GM21576 (cell line): Measurements from ENCODE around the gene BMP6.
A peak's percentile ranks its signal among the peaks of the same experiment; 100 is the strongest.
"Not testable (repeated sequence)": the region's sequence is repeated elsewhere in the genome, so short reads cannot be mapped to it uniquely, and the experiment has no call there.

Experiments used
- ATAC-seq: cut with Tn5 transposase; IDR thresholded peaks from one replicate; pipeline ENCODE4 v1.9.1; 2021; ENCODE audit warnings: mild to moderate bottlenecking, moderate library complexity; ENCODE audit not compliant: unreplicated experiment

BMP6 gene

DNA sequence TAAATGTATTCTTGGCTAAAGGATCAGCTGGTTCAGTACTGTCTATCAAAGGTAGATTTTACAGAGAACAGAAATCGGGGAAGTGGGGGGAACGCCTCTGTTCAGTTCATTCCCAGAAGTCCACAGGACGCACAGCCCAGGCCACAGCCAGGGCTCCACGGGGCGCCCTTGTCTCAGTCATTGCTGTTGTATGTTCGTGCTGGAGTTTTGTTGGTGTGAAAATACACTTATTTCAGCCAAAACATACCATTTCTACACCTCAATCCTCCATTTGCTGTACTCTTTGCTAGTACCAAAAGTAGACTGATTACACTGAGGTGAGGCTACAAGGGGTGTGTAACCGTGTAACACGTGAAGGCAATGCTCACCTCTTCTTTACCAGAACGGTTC, 154.8 kb downstream of the BMP6 start:
- ATAC-seq, result no peak

DNA sequence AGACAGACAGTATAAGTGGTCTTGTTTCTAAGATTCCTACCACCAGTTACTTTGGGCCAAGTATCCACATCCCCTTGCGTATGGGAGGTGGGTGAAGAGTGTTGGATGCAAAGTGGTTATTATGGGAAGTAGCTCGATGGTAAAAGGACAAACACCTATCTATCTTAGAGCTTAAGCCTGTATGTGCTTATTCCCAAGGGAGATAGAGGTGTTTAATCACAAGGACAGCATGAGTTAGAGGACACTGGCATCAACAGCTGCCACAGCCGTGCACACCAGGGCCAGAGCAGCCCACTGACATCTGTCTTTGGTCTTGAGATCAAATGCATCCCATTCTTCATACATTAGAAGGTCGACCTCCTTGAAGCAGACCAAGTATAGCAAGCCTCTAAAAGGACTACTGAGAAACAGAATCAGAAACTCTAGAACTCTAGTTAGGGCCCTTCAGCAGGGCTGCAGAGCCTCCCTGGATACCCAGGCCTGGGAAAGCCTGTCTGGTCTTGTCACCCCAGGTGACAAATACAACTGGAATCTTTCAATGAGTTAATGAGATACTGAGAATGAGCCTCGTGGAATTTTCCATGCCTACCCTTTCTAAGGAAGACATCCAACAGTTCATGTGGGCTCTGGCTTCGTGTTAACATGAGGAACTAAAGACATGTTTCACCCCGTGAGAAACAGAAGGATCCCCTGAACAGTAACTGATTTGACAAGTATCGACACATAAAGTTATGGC, 156.0 kb downstream of the BMP6 start:
- no peak for ATAC-seq

DNA sequence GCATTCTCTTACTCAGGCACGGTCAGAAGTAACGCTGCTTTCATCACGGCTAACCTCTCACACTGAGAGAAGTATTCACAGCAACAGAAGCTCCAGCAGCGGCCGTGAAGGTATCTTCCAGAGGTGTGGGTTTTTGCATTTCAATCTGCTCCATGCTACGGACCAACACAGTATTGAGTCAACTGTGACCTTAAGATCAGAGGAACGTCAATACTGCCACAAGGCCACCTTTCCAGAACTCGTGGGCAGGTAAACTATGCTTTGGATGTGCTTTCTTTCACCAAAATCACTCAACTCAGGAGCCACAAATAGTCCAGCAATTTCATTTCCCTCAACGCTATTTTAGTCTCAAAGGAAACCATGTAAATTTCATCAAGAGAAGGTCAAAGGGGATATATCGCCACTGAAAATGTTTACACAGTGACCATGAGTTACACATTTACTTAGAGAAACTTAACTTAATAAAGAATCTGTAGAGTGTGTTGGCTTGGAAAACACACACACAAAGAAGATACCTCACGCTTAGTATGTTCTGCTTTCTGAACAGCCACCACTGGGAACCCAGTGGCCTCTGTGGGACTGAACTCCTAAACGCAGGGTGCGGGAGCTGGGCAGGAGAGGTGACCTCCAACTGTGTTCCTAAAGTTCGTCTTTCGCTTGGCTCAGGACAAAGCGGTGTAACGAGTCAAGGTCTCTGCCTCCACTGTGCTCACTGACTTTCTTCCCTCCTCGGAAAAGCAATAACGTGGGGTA, 156.8 kb downstream of the BMP6 start:
- ATAC-seq, result no peak

DNA sequence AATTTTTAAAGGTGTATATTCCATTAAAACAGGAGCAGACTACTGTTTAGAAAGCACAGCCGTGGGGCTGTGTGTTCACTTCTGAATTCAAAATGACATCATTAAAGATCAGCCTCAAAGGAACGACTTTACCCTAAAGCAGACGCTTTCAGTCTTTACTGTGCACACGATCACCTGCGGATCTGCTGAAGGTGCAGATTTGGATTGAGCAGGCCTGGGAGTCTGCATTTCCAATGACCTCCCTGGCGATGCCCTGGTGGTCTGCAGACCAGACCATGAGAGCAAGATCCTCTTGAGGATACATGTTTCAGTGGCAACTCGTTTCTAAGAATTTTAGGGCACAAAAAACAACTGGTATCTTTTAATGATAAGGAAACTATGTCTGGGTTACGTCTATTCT, 157.5 kb downstream of the BMP6 start:
- no peak for ATAC-seq

DNA sequence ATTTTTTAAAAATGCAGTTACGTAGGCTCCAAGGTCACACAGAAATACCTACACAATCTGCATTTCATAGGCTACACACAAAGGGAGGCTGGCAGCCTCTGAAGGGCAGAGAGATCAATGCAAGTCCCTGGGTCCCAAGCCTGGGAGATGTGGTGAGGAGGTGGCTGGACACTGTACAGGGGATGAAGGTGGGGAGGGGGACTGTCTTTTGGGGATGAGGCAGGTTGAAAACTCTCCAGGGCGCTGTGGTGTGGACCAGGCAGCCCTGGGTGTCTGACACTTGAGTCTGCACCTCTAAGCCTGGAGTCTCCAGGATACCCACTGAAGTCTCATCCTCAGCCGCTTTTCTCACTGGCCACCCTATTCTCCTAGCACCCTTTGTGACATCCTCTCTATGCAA, 160.2 kb downstream of the BMP6 start:
- no peak for ATAC-seq

DNA sequence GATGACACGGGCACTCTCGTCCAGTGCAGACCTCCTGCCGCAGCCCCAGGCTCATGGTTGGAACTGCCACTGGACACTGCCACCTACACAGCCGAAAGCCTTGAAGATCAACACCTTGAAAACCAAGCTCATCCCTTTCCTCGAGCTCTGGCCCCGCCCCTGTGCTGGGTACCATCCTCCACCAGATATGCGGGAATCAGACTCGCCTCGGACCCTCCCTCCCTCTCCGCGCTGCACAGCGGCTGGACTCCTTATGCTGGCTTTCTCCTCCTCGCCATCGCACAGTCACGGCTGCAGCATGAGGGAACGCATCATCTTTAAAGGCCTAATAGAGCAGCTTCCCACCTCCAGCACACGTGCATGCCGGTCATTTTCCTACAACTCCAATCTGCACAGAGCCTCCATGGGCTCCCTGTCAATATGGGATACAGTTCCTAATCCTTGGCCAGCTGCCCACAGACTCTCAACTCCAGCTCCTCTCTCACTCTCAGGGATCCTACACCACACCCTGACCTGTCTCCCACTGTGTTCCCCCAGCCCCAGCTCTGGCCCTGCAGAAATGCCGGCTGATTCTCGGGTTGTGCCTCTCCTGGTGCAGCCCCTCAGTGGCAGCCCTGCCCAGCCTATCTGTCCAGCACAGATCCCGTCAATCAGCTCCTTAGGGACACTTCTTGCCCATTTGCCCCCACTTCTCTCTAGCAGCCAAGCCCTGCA, 161.5 kb downstream of the BMP6 start:
- no peak for ATAC-seq

DNA sequence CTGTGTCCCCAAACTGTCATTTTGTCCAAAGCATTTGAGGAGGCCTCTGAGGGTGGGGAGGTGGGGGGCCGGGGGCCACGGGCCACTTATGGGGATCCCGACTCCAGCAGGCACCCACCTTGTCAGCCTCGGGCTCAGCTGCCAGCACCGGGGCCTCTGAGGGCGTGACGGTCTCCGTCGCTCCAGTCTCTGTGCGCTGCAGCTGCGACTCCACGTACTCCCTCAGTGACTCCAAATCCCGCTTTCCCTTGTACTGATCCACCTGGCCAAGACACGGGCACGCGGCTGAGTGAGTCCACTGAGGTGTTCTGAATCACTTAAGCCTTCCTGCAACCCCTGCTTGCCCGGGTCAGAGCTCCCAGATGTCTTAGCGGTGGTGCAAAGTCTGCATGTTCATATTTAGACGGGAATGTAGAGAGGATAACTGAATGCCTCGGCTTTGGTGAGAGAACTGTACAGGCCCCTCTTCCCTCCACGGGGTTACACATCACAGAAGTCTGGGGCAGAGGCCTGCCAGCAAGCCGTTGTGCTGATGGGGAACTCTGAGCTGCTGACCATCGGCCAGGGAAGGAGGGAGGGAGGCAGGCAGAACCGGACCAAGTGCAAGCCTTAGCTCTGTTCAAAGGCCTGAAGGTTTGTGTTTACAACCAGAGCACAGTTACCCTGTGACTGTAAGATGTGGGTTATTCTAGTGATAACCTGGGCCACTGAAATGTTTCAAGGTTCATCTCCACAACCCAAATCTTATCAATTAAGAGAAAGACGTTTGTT, 162.9 kb downstream of the BMP6 start:
- no peak for ATAC-seq

DNA sequence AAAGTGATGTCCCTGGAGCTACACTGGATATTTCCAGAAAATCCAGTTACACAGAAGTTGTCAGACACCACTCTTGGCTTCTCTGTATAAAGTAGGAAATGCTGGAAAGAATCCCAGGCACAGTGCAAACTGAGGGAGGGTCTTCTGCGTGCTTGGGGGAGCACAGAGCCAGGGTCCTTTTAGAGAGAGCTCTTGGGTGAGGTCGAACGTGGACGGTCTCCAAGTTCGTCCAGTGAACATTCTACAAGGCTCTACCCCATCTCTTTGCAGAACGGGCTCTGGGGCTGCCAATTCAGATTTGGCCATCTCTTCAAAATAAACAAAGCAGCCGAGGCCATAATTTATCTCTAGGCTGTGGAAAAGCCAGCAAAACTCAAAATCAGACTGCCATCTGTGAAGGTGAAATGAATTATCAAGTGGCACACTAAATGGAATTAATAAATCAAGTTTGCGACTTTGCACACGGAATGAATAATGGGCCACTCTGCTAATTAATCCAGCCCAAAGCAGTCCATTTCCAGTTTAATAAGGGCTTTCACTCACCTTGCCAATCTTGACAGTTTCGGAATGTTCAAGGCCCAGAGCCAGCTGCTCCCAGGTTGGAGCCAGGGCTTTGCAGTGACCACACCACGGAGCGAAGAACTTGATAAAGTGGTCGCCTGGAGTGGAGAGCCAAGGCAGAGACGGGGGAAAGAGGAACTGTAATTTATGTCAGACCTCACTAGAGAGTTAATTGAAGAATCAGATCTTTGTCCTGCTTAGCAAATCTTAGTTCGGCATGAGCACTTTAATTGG, 165.4 kb downstream of the BMP6 start:
- no peak for ATAC-seq

DNA sequence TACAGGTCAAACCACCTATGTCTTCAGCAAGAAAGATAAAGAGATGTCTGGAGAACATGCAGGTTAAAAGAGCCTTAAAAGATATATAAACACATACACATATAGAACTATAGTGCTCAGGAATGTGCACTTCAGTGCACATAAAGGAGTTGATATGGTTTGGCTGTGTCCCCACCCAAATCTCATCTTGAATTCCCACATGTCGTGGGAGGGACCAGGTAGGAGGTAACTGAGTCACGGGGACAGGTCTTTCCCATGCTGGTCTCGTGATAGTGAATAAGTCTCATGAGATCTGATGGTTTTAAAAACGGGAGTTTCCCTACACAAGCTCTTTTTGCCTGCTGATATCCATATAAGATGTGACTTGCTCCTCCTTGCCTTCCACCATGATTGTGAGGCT, 166.5 kb downstream of the BMP6 start:
- ATAC-seq, result not testable (repeated sequence)

DNA sequence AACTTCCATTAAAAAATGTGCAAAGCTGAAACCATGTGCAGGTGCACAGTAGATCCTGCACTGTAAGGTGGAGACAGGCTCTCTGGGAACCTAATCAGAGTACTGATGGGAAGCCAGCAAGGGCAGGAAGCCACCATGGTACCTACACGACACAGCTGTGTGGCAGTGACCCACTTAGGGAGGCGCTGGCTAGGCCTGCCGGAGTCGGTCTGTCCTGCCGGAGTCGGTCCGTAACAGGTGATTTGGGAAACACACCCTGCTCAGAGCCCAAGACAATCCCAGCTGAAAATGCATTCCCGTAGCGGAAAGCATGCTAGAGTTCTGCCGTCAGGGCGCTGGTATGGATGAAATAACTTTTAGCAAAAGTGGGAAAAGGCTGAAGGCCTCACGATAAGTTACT, 167.4 kb downstream of the BMP6 start:
- ATAC-seq, result no peak

DNA sequence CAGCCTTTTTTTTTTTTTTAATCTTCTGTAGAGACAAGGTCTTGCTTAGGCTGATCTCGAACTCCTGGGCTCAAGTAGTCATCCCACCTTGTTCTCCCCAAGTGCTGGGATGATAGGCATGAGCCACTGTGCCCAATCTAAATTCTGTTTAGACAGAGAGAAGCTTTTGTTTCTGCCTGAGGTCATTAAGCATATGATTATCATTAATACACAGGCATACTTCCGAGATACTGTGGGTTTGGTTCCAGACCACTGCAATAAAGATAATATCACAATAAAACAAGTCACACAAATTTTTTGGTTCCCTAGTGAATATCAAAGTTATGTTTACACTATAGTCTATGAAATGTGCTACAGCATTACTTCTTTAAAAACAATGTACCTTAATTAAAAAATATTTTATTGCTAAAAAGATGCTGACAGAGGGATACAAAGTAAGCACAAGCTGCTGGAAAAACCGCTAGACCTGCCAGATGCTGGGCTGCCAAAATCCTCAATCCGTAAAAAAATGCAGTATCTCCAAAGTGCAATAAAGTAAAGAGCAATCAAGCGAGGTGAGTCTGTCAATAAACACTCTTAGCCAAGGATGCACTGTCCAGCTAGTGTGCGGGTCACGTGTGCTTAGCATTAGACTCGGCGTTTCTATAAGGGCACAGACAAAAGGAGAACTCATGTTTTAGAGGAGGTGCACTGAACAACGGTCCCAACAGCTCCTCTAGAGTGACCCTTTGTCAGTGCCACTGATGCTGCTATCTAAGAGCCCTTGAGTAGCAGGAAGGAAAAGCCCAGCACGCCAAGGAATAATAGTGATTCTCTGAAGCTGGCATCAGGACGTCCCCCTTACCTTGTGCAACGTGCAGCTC, 168.6 kb downstream of the BMP6 start:
- ATAC-seq, result no peak

DNA sequence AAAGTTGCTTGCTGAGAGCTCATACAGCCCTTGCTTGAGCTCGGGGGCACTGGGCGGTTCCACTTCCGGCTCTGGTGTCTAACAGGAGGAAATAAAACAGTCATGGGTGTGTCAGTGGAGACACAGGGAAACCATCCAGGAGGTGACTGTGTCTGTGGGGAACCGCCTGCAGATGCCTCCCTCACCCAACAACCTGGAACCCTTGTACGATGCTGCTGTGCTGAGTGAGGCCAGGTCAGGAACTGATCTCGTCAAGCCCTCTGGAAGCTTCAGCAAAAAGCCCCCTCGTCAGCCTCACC, 169.2 kb downstream of the BMP6 start:
- no peak for ATAC-seq

DNA sequence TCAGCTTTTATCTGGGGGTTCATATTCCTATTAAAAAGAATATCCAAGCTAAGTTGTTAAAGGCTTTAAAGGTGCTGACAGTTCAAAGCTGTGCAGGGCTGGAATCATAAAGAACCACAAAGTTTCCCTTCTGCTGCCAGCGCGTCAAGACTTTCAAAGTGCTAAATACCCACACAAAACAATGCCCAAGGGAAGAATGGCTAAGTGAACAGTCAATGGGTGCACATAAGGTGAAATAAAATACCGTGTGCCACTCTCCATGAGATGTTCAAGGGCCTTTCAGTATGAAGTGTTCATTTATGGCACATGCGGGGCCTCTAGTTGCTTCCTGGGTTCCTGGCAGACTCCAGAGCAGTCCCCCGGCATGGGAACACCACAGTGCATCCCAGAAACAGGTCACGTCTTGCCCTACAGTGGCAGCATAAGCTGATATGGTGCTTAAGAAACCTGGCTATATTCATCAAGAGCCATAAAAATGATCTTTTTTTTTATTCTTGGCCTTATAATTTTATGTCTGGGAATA, 170.6 kb downstream of the BMP6 start:
- no peak for ATAC-seq

DNA sequence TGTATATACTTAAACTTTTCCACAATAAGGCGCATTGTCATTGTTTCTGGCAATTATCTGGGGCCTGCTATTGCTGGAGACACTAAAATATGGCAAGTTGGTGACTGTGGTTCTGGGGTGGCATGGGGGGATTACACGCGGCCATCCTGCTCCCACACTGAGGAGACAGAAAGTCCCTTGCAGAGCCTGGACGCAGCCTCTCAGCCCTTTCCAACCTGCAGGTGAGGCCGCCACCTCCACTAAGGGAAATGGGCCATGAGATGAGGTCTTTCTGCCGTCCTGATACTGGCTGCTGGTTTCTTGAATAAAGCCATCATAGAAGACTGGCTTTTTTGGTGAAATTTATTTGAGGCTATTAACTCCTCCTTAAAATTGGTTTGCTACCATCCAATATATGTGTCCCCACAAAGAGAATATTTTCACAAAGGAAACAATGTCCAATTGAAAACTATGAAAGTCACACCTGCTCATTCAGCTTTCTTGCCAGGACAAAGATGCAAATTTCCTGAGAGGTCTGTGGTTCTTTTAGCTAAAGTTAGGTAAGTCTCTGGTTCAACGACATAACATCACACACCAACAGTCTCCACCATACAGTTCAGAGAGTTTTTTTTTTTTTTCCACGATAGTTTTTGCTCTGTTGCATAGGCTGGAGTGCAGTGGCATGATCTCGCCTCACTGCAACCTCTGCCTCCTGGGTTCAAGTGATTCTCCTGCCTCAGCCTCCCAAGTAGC, 171.7 kb downstream of the BMP6 start:
- ATAC-seq, result peak; percentile 65

DNA sequence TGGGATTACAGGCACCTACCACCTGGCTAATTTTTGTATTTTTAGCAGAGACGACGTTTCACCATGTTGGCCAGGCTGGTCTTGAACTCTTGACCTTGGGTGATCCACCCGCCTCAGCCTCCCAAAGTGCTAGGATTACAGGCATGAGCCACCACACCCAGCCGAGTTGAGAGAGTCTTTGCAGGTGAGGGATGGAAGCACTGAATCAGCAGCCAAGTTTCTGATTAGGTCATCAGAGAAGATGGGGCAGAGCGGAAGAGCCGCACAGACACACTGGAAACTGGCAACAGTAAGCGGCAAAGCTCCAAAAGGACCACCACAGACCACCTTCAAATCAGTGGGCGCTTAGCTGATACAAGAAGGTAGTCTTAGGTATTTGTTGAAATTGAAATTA, 172.3 kb downstream of the BMP6 start:
- ATAC-seq, result not testable (repeated sequence)

DNA sequence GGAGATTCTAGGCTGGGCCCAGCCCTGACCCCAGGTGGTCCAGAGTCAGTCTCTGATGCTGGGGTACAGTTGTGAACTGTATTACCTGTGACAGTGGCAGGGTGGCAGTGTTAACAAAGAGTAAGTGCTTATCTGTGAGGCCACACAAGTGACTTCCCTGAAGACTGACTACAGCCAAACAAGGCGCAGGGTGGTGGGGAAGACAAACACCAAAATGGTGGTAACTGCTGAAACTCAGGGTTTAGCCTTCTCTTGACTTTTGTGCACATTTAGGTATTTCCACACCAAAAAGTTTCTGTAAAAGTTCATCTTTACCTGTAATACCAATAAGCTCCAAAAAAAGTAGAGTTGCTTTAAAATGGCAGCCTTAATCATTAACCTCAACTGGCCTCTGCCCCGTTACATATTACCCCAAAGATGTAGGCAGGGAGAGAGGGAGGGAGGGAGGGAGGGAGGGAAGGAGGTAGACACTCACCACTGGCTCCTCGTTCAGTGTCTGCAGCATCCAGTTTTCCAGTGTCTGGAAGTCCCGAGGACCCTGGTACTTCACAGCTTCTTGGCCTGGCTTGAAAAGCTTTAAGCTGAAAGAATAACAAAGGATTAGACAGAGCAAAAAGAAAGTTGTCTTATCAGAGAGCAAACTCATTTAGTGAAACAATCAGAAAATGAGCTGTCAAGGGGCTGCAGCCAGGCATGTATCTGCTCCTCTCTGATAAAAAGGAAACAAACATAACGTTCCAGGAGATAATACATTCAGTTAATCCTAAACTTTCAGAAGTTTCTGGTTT, 173.4 kb downstream of the BMP6 start:
- peak; percentile 35 for ATAC-seq

DNA sequence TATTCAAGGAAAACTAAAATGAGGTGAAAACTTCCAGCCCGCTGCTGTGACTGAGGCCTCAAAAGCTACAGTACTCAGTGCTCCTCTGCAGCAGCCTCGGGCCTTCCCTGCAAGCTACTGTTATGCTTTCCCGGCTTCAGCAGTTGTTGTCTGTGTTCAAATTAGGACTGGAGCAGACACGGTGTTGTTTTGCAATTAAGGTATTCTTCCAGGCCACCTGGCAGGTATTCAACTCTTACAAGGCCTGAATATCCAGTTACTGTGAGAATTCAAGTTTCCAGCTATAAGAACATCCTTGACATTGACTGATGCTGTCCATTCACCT, 174.0 kb downstream of the BMP6 start:
- ATAC-seq, result no peak

DNA sequence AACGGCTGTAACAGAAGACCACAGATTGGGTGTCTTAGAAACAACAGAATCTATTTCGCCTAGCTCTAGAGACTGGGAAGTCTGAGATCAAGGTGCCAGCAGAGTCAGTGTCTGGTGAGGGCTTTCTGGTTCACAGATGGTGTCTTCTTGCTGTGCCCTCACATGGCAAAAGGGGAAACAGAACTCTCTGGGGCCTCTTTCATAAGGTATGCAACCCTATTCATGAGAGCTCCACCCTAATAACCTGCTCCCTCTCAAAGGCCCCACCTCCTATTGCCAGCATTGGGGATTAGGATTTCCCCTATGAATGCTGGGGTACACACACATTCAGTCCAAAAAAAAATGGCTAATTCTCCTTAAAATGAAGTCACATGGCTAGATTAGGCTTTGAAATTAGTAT, 174.7 kb downstream of the BMP6 start:
- peak; percentile 56 for ATAC-seq
